GM20000 (cell line): ENCODE measurements around the gene MPC1.
"Not testable (repeated sequence)": the region's sequence is repeated elsewhere in the genome, so short reads cannot be mapped to it uniquely, and the experiment has no call there.

Experiments used
- DNase-seq: peaks from one replicate; pipeline ENCODE4 v3.0.0; 2012; ENCODE audit warnings: low spot score
- TF ChIP-seq, protein P1 (sequence below): IDR thresholded peaks from 2 replicates; pipeline ENCODE4 v1.5.1; 2012; ENCODE audit warnings: mild to moderate bottlenecking, control low read depth; ENCODE audit errors: extremely low read depth, missing control alignments

Gene MPC1

GRCh38 chr6:166395778-166396177, 13.0 kb upstream of the MPC1 start:
- TF ChIP-seq, protein P1, sequence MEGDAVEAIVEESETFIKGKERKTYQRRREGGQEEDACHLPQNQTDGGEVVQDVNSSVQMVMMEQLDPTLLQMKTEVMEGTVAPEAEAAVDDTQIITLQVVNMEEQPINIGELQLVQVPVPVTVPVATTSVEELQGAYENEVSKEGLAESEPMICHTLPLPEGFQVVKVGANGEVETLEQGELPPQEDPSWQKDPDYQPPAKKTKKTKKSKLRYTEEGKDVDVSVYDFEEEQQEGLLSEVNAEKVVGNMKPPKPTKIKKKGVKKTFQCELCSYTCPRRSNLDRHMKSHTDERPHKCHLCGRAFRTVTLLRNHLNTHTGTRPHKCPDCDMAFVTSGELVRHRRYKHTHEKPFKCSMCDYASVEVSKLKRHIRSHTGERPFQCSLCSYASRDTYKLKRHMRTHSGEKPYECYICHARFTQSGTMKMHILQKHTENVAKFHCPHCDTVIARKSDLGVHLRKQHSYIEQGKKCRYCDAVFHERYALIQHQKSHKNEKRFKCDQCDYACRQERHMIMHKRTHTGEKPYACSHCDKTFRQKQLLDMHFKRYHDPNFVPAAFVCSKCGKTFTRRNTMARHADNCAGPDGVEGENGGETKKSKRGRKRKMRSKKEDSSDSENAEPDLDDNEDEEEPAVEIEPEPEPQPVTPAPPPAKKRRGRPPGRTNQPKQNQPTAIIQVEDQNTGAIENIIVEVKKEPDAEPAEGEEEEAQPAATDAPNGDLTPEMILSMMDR, result no peak
- DNase-seq, result no peak

DNA sequence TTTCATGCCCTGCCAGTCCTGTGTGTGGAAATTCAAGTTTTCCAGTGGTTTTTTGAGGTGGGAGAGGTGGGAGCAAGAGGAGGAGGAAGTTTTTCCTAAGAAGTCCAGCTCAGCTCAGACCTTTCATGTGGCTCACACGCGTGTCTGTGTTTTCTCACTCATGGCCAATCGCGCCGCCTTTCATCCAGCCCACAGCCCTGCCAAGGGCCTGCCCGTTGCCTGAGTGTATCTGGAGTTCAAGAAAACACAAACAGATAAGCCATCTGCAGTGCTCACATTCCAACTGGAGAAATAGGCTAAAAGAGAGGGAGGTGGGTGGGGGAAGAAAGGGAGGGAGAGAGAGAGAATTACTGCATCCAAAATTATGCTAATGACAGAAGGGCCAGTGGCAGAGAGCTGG, 12.6 kb upstream of the MPC1 start:
- TF ChIP-seq, protein P1, result no peak
- DNase-seq, result no peak

DNA sequence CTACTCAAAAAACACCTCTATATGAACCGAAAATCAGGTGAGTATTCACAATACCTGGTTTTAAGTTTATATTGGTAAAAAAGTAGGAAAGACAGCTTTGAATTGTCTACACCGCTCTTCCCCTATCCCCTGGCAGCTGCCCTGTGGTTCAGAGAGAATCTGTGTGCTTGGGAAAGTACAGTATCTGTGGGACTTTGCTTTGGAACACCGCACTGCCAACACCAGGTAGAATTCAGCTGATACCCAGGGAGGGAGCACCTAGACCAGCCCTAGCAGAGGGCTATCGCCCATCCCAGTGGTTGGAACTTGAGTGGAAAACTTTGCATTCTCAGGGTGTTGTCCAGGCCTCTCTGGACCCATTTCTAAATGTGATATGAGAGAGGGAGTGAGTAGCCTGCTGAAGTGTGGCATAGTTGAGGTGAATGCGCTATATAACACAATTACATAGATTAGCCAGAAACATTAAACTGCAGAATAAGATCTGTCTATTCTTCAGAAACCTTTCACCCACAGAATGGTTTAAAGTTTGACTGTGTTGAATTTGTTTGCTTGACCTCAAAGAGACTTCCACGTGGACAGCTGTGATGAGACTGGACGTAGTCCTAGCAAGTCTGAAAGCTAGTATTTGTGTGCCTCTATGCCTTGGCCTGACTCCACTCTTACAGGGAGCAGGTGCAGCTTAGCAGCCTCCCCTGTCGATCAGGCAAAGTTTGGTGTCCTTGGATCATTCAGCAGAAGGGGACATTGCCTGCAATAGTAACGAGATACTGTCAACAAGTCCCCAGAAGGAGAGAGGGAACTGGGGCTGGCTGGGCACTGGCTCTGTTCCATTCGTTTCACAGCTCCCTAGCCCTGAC, 11.5 kb upstream of the MPC1 start:
- no peak for DNase-seq

GRCh38 chr6:166393535-166393823, 10.7 kb upstream of the MPC1 start:
- no peak for DNase-seq
- TF ChIP-seq, protein P1, result no peak

More for the DNA sequence above, 11.5 kb upstream of the MPC1 start:
- TF ChIP-seq, protein P1, result no peak

DNA sequence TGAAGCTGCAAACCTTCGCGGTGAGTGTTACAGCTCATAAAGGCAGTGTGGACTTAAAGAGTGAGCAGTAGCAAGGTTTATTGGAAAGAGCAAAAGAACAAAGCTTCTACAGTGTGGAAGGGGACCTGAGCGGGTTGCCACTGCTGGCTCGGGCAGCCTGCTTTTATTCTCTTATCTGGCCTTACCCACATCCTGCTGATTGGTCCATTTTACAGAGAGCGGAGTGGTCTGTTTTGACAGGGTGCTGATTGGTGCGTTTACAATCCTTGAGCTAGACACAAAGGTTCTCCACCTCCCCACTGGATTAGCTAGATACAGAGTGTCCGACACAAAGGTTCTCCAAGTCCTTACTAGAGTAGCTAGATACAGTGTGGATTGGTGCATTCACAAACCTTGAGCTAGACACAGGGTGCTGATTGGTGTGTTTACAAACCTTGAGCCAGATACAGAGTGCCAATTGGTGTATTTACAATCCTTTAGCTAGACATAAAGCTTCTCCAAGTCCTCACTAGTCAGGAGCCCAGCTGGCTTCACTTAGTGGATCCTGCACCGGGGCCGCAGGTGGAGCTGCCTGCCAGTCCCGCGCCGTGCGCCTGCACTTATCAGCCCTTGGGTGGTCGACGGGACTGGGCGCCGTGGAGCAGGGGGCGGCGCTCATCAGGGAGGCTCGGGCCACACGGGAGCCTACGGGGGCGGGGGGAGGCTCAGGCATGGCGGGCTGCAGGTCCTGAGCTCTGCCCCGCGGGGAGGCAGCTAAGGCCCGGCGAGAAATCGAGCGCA, 10.2 kb upstream of the MPC1 start:
- not testable (repeated sequence) for DNase-seq

DNA sequence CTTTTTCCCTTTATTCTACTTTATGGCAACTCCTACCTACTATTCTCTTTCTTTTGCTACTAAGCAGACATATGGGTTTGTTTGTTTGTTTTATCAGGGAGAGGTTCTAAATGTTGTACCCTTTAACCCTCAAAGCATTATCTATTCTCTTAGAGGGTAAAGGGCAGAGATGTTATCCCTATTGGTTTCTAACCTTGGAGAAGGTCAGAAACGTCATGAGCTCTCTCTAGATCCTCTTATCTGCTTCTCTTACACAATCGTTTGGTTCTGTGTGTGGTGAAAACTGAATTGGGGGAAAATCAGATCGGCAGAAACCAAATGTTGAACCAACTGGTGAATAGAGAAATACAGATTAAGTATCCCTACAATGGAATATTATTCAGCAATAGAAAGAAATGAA, 6.4 kb upstream of the MPC1 start:
- TF ChIP-seq, protein P1, result no peak
- no peak for DNase-seq

DNA sequence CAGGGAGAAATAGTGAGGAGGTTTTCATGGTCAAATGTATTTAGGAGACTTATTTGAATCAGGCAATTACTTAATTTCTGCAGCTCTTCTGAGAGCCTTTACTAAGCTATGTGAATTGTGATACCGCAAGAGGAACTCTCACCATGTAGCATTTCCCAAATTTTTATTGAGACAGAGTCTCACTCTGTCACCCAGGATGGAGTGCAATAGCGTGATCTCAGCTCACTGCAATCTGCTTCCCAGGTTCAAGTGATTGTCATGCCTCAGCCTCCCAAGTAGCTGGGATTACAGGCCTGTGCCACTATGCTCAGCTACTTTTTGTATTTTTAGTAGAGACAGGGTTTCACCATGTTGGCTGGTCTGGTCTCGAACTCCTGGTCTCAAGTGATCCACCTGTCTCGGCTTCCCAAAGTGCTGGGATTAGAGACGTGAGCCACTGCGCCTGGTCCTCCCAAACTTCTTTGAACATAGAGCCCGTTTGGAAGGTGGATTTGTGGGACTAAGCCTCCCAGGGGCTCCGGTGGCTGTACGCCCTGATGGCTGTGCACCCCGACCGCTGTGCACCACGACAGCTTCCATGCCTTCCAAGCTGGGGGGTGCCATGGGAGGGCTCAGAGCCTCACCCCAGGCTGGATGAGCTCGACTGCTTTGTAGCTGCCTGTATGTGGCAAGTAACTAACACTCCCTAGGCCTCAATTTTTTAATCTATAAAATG, 5.7 kb upstream of the MPC1 start:
- DNase-seq, result no peak
- TF ChIP-seq, protein P1, result no peak
